PC-9 (cell line): ENCODE measurements around the gene ARHGEF1. TPM values are rescaled to one million over a fixed set of nuclear protein-coding genes. Genes with fewer than 3 reads are reported as not detected.

Experiments used
- BruUV-seq: library from RNA; stranded (reverse); fragments of 400-500 nt; replicated peaks from 2 replicates; lab custom pipeline; 2021; lab: Mats Ljungman, UMichigan
- CTCF ChIA-PET: fragments of 300-600 bp; sonication (Branson Sonifier 250); formaldehyde crosslinking; loops from one replicate; lab custom pipeline; 2022; ENCODE audit warnings: antibody characterized with exemption; lab: Charles Lee
- POLR2A ChIA-PET: fragments of 300-600 bp; sonication (Branson Sonifier 250); formaldehyde crosslinking; loops from one replicate; lab custom pipeline; 2022; ENCODE audit warnings: antibody characterized with exemption; ENCODE audit not compliant: unreplicated experiment; lab: Charles Lee
- DNase-seq, 2 experiments: peaks; one replicate each; pipeline versions ENCODE4 v3.0.0 to v3.0.0-alpha.2; 2015 to 2022; ENCODE audit warnings: mixed read lengths in 1 of 2
- H2AFZ ChIP-seq: fragments of 200-600 bp; sonication (generic); 2 replicates; pipeline ENCODE4 v1.8.1; 2017; ENCODE audit warnings: antibody characterized with exemption
- H3F3A ChIP-seq: fragments of 200-600 bp; sonication (generic); 2 replicates; pipeline ENCODE4 v1.8.1; 2017; ENCODE audit warnings: antibody characterized with exemption, mild to moderate bottlenecking, low read depth; ENCODE audit not compliant: insufficient read depth
- H3K27ac ChIP-seq: fragments of 200-600 bp; sonication (generic); 2 replicates; pipeline ENCODE4 v1.6.1; 2016; ENCODE audit warnings: mixed run types
- H3K27me3 ChIP-seq: fragments of 200-600 bp; sonication (generic); 2 replicates; pipeline ENCODE4 v1.6.1; 2016; ENCODE audit warnings: low read depth, mixed run types; ENCODE audit not compliant: insufficient read depth
- H3K36me3 ChIP-seq: fragments of 200-600 bp; sonication (generic); 2 replicates; pipeline ENCODE4 v1.6.1; 2016; ENCODE audit warnings: low read depth, mixed run types
- H3K4me1 ChIP-seq: fragments of 200-600 bp; sonication (generic); replicated peaks from 2 replicates; pipeline ENCODE4 v1.6.1; 2016; ENCODE audit warnings: mixed run types; ENCODE audit not compliant: insufficient read depth
- H3K4me2 ChIP-seq: fragments of 200-600 bp; sonication (generic); 2 replicates; pipeline ENCODE4 v1.6.1; 2017; ENCODE audit warnings: mixed run types
- H3K4me3 ChIP-seq: fragments of 200-600 bp; sonication (generic); 2 replicates; pipeline ENCODE4 v1.6.1; 2016; ENCODE audit warnings: mixed run types
- H3K79me2 ChIP-seq: fragments of 200-600 bp; sonication (generic); 2 replicates; pipeline ENCODE4 v1.6.1; 2017; ENCODE audit warnings: low read depth, mixed run types
- H3K9me2 ChIP-seq: fragments of 200-600 bp; sonication (generic); 2 replicates; pipeline ENCODE4 v1.8.1; 2017; ENCODE audit warnings: mild to moderate bottlenecking; ENCODE audit not compliant: insufficient read depth
- H3K9me3 ChIP-seq: fragments of 200-600 bp; sonication (generic); 2 replicates; pipeline ENCODE4 v1.8.1; 2016; ENCODE audit warnings: low read depth; ENCODE audit not compliant: insufficient read depth
- H4K20me1 ChIP-seq: fragments of 200-600 bp; sonication (generic); 2 replicates; pipeline ENCODE4 v1.8.1; 2017; ENCODE audit not compliant: insufficient read depth
- EZH2 ChIP-seq: fragments of 200-600 bp; sonication (generic); IDR thresholded peaks from 2 replicates; pipeline ENCODE4 v1.8.0; 2017; ENCODE audit warnings: antibody characterized with exemption, low read depth
- intact Hi-C: fragments of 100-400 bp; cut with micrococcal nuclease; formaldehyde crosslinking; loops from one replicate; pipeline ENCODE4 v1.10.0; 2022; ENCODE audit not compliant: unreplicated experiment
- total RNA-seq: library from RNA; stranded (reverse); gene quantifications from 2 replicates; pipeline ENCODE4 v1.2.3, GENCODE V29; 2021
- TF ChIP-seq, protein P1 (sequence below): fragments of 200-600 bp; sonication (generic); conservative IDR thresholded peaks from 2 replicates; pipeline ENCODE4 v1.6.1; 2017; ENCODE audit warnings: mixed run types, antibody characterized with exemption, mild to moderate bottlenecking, moderate library complexity

The ARHGEF1 gene
- total RNA-seq, 1 experiment from 2014 or later = 101 TPM

DNA sequence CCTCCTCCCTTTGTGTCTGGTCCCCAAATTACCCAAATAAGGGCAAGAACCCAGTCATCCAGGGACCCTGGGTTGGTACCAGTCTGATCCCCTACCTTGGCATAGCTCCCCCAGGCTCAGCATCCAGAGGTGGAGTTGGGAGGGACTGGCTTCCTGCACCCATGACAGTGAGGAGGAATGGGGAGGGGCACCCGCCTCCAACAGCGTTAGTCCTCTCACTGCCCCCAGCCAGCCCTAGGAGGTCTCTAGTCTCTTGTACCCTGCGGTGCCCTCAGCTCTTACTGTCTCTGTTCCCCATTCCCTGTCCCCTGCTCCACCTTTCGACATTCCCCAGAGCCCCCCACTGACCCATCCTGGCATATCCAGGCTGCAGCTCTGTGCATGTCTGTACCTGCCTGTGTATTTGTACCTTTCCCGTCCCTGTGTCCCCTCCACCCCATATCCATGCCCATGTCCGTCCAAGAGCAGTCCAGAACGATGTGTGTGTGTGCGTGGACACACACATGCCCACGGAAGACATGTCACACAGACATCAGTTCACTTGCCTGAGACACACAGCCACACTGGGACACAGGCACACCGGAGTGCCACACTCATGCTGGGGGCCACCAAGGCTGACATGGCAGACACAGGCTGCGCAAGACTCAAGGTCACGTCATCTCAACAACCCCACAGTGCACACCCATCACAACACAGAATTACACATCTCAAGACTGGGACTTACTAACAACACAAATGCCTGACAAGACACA lies 27.4 kb downstream of the ARHGEF1 start:
- no peaks in the 10 kb centered on the region for H3K36me3 ChIP-seq
- ChIA-PET CTCF (no interaction called here), POLR2A (no interaction called here)
- no peak overlapping the region for H3K4me3 ChIP-seq
- no peaks in the 10 kb centered on the region for H3K79me2 ChIP-seq
- H3K9me3 ChIP-seq = no peaks in the 10 kb centered on the region
- H2AFZ ChIP-seq = no peak overlapping the region
- no peak overlapping the region for H3K27ac ChIP-seq
- H3K4me1 ChIP-seq = no peaks in the 10 kb centered on the region
- 0 out of 2 replicates have a peak, but pooled peaks cover 11% of the 10 kb centered on the region for H4K20me1 ChIP-seq
- DNase-seq = no peak
- intact Hi-C loops = no loop called here
- peaks cover 30% of the 10 kb centered on the region for H3K27me3 ChIP-seq
- H3K4me2 ChIP-seq = no peak overlapping the region
- TF ChIP-seq EZH2 = no peak
- TF ChIP-seq, protein P1, sequence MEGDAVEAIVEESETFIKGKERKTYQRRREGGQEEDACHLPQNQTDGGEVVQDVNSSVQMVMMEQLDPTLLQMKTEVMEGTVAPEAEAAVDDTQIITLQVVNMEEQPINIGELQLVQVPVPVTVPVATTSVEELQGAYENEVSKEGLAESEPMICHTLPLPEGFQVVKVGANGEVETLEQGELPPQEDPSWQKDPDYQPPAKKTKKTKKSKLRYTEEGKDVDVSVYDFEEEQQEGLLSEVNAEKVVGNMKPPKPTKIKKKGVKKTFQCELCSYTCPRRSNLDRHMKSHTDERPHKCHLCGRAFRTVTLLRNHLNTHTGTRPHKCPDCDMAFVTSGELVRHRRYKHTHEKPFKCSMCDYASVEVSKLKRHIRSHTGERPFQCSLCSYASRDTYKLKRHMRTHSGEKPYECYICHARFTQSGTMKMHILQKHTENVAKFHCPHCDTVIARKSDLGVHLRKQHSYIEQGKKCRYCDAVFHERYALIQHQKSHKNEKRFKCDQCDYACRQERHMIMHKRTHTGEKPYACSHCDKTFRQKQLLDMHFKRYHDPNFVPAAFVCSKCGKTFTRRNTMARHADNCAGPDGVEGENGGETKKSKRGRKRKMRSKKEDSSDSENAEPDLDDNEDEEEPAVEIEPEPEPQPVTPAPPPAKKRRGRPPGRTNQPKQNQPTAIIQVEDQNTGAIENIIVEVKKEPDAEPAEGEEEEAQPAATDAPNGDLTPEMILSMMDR = no peak
- no TSS peak for BruUV-seq
- H3F3A ChIP-seq = peaks cover 15% of the 10 kb centered on the region; the same call in 1 of the 2 replicates
- no peaks in the 10 kb centered on the region for H3K9me2 ChIP-seq

DNA sequence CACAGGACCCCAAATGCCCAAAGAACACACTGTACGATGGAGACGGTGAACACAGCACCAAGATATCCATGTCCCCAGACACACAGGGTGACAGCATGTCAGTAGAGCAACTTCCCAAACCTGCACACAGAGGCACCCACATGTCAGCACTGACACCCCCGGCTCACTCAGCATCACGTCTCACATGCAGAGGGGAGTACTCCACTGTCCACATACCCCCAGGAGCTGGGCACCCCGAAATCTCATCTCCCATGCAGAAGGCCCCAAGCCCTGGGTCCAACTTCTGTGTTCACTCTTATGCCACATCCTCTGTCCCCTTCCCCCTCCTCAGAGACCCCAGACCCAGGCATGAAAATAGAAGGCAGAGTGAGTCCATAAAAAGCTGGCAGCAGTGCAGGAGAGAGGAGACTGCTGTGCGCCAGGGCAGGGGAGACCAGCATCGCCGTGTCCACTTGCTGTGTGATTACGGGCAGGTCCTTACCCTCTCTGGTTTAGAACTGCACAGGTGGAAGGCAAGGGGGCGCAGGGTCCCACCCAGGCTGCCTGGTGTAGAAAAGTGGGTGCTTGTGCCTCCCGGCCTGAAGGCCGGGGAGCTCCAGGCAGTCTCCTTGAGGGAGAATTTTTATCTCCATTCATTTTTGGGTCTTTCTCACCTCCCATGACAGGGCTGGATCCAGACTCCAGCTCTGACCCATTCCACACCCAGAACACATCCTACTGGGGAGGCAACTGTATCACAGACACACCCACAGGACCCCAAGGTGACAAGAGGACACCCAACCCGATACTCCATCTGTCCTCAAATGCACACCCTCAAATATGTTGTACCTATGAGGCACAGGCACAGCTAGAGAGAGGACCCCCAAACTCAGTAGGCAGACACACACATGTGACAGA lies 28.3 kb downstream of the ARHGEF1 start:
- Histone ChIP-seq H3K27me3 (peaks cover 33% of the 10 kb centered on the region), H3K79me2 (no peaks in the 10 kb centered on the region), H2AFZ (no peak overlapping the region), H3K4me2 (no peak overlapping the region), H3F3A (peaks cover 15% of the 10 kb centered on the region; the same call in 1 of the 2 replicates), H3K9me2 (no peaks in the 10 kb centered on the region), H3K27ac (no peak overlapping the region), H3K4me1 (no peaks in the 10 kb centered on the region), H3K9me3 (no peaks in the 10 kb centered on the region), H3K4me3 (no peak overlapping the region), H4K20me1 (0 out of 2 replicates have a peak, but pooled peaks cover 3% of the 10 kb centered on the region), H3K36me3 (no peaks in the 10 kb centered on the region)
- DNase-seq = no peak
- POLR2A ChIA-PET = interaction anchor here (0.7 kb wide), 1 partner anchor 33 kb away, joined by 7 read pairs; no protein-coding TSS in a partner anchor
- TF ChIP-seq EZH2 = no peak
- TF ChIP-seq, protein P1 = no peak
- intact Hi-C loops = no loop called here
- TSS peak; percentile 26 for BruUV-seq
- CTCF ChIA-PET = no interaction called here

DNA sequence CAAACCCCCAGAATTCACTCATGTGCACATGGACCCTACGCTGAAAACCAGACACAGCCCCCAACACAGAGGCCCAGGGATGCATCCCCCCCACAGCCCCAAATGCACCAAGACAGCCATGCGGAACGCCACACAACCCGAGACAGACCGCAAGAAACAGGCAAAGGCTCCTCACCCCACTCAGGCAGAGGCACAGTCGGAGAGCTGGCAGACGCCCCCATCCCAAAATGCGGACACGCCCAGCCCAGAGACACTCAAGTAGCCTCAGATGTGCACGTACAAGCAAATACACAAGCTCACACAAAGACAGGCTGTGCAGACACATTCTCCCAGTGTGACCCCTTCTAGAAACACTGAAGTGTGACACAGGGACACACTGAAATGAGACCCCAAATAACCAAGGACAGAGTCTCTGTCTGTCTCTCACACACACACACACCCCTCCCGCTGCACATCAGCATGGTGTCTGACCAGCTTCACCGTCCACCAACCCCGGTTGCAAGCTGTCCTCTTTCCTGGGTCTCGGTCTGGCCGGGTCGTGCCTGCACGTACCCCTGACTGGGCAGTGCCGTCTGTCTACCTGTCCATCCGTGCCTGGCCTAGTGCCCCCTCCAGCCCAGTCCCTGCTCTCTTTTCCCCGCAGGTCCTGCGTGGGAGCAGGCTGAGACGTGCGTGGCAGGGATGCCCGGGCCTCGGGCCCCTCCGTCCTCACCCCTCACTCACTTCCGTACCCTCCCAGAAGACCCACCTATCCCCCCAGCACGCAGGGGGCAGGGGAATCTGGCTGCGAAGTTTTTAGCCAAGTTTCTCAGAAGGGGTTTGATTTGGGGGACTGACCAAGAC lies 29.1 kb downstream of the ARHGEF1 start:
- TF ChIP-seq, protein P1 = no peak
- TF ChIP-seq EZH2 = no peak
- no peak overlapping the region for H3K27ac ChIP-seq
- intact Hi-C loops = no loop called here
- H3K27me3 ChIP-seq = peaks cover 39% of the 10 kb centered on the region
- no peaks in the 10 kb centered on the region for H4K20me1 ChIP-seq
- H3K4me3 ChIP-seq = no peak overlapping the region
- H3K9me3 ChIP-seq = no peaks in the 10 kb centered on the region
- BruUV-seq = no TSS peak
- no peak overlapping the region for H3K4me2 ChIP-seq
- H3K36me3 ChIP-seq = no peaks in the 10 kb centered on the region
- ChIA-PET POLR2A (interaction anchor here (0.7 kb wide), 1 partner anchor 34 kb away, joined by 7 read pairs; no protein-coding TSS in a partner anchor), CTCF (no interaction called here)
- no peak overlapping the region for H2AFZ ChIP-seq
- no peaks in the 10 kb centered on the region for H3K9me2 ChIP-seq
- no peak for DNase-seq
- H3F3A ChIP-seq = peaks cover 15% of the 10 kb centered on the region; the same call in 1 of the 2 replicates
- no peaks in the 10 kb centered on the region for H3K79me2 ChIP-seq
- no peaks in the 10 kb centered on the region for H3K4me1 ChIP-seq
